ENCODE results near the gene ADARB2. TPM values are rescaled to one million over a fixed set of nuclear protein-coding genes. Genes with fewer than 3 reads are reported as not detected.

The ADARB2 gene
- polyA plus RNA-seq, 6 donors from 2014 or later = 0.10 to 0.12 TPM; not detected in 4

- no peak for ATAC-seq (ENCODE audit: low read depth in 2 of 2)
- no peaks in the 10 kb centered on the region for H3K36me3 Mint-ChIP-seq
- no peak overlapping the region for H3K27ac Mint-ChIP-seq
- H3K4me1 Mint-ChIP-seq = peaks cover 0 to 10% (median 0%) of the 10 kb centered on the region in 3 donors
- peaks cover 0 to 3% (median 0%) of the 10 kb centered on the region in 7 donors for H3K9me3 Mint-ChIP-seq
- no peak for DNase-seq
- no peak overlapping the region for H3K4me3 Mint-ChIP-seq
- H3K27me3 Mint-ChIP-seq = peaks cover 9 to 39% (median 31%) of the 10 kb centered on the region in 3 donors
These were observed 95.9 kb downstream of the ADARB2 start for GRCh38 chr10:1641402-1641801.

- ATAC-seq (ENCODE audit: low read depth in 2 of 2) = no peak
- Mint-ChIP-seq H3K4me3 (no peak overlapping the region), H3K4me1 (peaks cover 0 to 10% (median 0%) of the 10 kb centered on the region in 3 donors), H3K27me3 (peaks cover 15 to 31% (median 29%) of the 10 kb centered on the region in 3 donors), H3K36me3 (no peaks in the 10 kb centered on the region), H3K9me3 (peaks cover 0 to 1% (median 0%) of the 10 kb centered on the region in 7 donors), H3K27ac (peak overlapping the region in 1 of 6 donors; percentile 10)
- no peak for DNase-seq
These were observed 98.4 kb downstream of the ADARB2 start for GRCh38 chr10:1638889-1639419.

- Mint-ChIP-seq H3K27me3 (peaks cover 29 to 49% (median 47%) of the 10 kb centered on the region in 3 donors), H3K27ac (no peak overlapping the region), H3K4me1 (peaks cover 0 to 2% (median 0%) of the 10 kb centered on the region in 3 donors), H3K4me3 (no peak overlapping the region), H3K36me3 (no peaks in the 10 kb centered on the region), H3K9me3 (peaks cover 0 to 4% (median 0%) of the 10 kb centered on the region in 7 donors)
- no peak for ATAC-seq (ENCODE audit: low read depth in 2 of 2)
- no peak for DNase-seq
These were observed 102.0 kb downstream of the ADARB2 start for GRCh38 chr10:1635340-1635739.

GRCh38 chr10:1634239-1634638 is 103.1 kb downstream of the ADARB2 start:
- Mint-ChIP-seq H3K27me3 (peaks cover 38 to 58% (median 55%) of the 10 kb centered on the region in 3 donors), H3K36me3 (no peaks in the 10 kb centered on the region), H3K9me3 (peaks cover 0 to 4% (median 0%) of the 10 kb centered on the region in 7 donors), H3K4me3 (no peak overlapping the region), H3K4me1 (peaks cover 4 to 8% (median 6%) of the 10 kb centered on the region in 3 donors), H3K27ac (no peak overlapping the region)
- ATAC-seq (ENCODE audit: low read depth in 2 of 2) (no peak), DNase-seq (no peak)

- H3K9me3 Mint-ChIP-seq = peaks cover 0 to 5% (median 0%) of the 10 kb centered on the region in 7 donors
- no peak overlapping the region for H3K27ac Mint-ChIP-seq
- peaks cover 38 to 58% (median 55%) of the 10 kb centered on the region in 3 donors for H3K27me3 Mint-ChIP-seq
- no peaks in the 10 kb centered on the region for H3K36me3 Mint-ChIP-seq
- ATAC-seq (ENCODE audit: low read depth in 2 of 2) (no peak), DNase-seq (no peak)
- H3K4me3 Mint-ChIP-seq = no peak overlapping the region
- H3K4me1 Mint-ChIP-seq = peaks cover 4 to 10% (median 6%) of the 10 kb centered on the region in 3 donors
These were observed 103.5 kb downstream of the ADARB2 start for GRCh38 chr10:1633783-1634182.

- peaks cover 0 to 5% (median 0%) of the 10 kb centered on the region in 7 donors for H3K9me3 Mint-ChIP-seq
- H3K36me3 Mint-ChIP-seq = no peaks in the 10 kb centered on the region
- no peak for ATAC-seq (ENCODE audit: low read depth in 2 of 2)
- DNase-seq = no peak
- H3K4me3 Mint-ChIP-seq = peak overlapping the region in 1 of 8 donors; percentile 47
- peak overlapping the region in 1 of 6 donors; percentile 16 for H3K27ac Mint-ChIP-seq
- H3K4me1 Mint-ChIP-seq = peaks cover 4 to 7% (median 6%) of the 10 kb centered on the region in 3 donors
- H3K27me3 Mint-ChIP-seq = peaks cover 38 to 63% (median 55%) of the 10 kb centered on the region in 3 donors
These were observed 104.7 kb downstream of the ADARB2 start for GRCh38 chr10:1632596-1632995.

GRCh38 chr10:1632141-1632540 is 105.2 kb downstream of the ADARB2 start:
- H3K27ac Mint-ChIP-seq = peak overlapping the region in 1 of 6 donors; percentile 9
- H3K27me3 Mint-ChIP-seq = peaks cover 41 to 63% (median 57%) of the 10 kb centered on the region in 3 donors
- ATAC-seq (ENCODE audit: low read depth in 2 of 2) = no peak
- H3K9me3 Mint-ChIP-seq = peaks cover 0 to 5% (median 0%) of the 10 kb centered on the region in 7 donors
- no peak for DNase-seq
- no peaks in the 10 kb centered on the region for H3K36me3 Mint-ChIP-seq
- H3K4me3 Mint-ChIP-seq = no peak overlapping the region
- peaks cover 4 to 7% (median 6%) of the 10 kb centered on the region in 3 donors for H3K4me1 Mint-ChIP-seq

- Mint-ChIP-seq H3K27ac (peak overlapping the region in 2 of 6 donors; percentile 11 to 14), H3K9me3 (peaks cover 0 to 5% (median 0%) of the 10 kb centered on the region in 7 donors), H3K4me1 (peaks cover 4 to 7% (median 6%) of the 10 kb centered on the region in 3 donors), H3K4me3 (no peak overlapping the region), H3K36me3 (no peaks in the 10 kb centered on the region), H3K27me3 (peaks cover 42 to 70% (median 66%) of the 10 kb centered on the region in 3 donors)
- DNase-seq (no peak), ATAC-seq (ENCODE audit: low read depth in 2 of 2) (peak in 1 of 2 donors; percentile 25)
These were observed 106.0 kb downstream of the ADARB2 start for GRCh38 chr10:1631282-1631681.

- peaks cover 4 to 7% (median 6%) of the 10 kb centered on the region in 3 donors for H3K4me1 Mint-ChIP-seq
- no peaks in the 10 kb centered on the region for H3K36me3 Mint-ChIP-seq
- H3K27ac Mint-ChIP-seq = peak overlapping the region in 1 of 6 donors; percentile 37
- H3K27me3 Mint-ChIP-seq = peaks cover 37 to 65% (median 59%) of the 10 kb centered on the region in 3 donors
- no peak overlapping the region for H3K4me3 Mint-ChIP-seq
- peaks cover 0 to 5% (median 0%) of the 10 kb centered on the region in 7 donors for H3K9me3 Mint-ChIP-seq
- ATAC-seq (ENCODE audit: low read depth in 2 of 2) (no peak), DNase-seq (no peak)
These were observed 107.0 kb downstream of the ADARB2 start for GRCh38 chr10:1630304-1630703.

GRCh38 chr10:1629326-1630198 is 107.8 kb downstream of the ADARB2 start:
- Mint-ChIP-seq H3K27ac (peak overlapping the region in 1 of 6 donors; percentile 19), H3K27me3 (peaks cover 32 to 60% (median 53%) of the 10 kb centered on the region in 3 donors), H3K4me3 (no peak overlapping the region), H3K4me1 (peaks cover 4 to 7% (median 6%) of the 10 kb centered on the region in 3 donors), H3K9me3 (peaks cover 0 to 5% (median 0%) of the 10 kb centered on the region in 7 donors), H3K36me3 (no peaks in the 10 kb centered on the region)
- no peak for DNase-seq
- ATAC-seq (ENCODE audit: low read depth in 2 of 2) = no peak

GRCh38 chr10:1628757-1629156 is 108.6 kb downstream of the ADARB2 start:
- H3K27ac Mint-ChIP-seq = no peak overlapping the region
- peaks cover 0 to 5% (median 0%) of the 10 kb centered on the region in 7 donors for H3K9me3 Mint-ChIP-seq
- H3K4me3 Mint-ChIP-seq = no peak overlapping the region
- DNase-seq = no peak
- no peaks in the 10 kb centered on the region for H3K36me3 Mint-ChIP-seq
- peaks cover 4 to 7% (median 6%) of the 10 kb centered on the region in 3 donors for H3K4me1 Mint-ChIP-seq
- peaks cover 32 to 61% (median 52%) of the 10 kb centered on the region in 3 donors for H3K27me3 Mint-ChIP-seq
- no peak for ATAC-seq (ENCODE audit: low read depth in 2 of 2)

GRCh38 chr10:1627945-1628344 is 109.4 kb downstream of the ADARB2 start:
- H3K9me3 Mint-ChIP-seq = peaks cover 0 to 5% (median 0%) of the 10 kb centered on the region in 7 donors
- H3K27me3 Mint-ChIP-seq = peaks cover 32 to 57% (median 44%) of the 10 kb centered on the region in 3 donors
- no peak overlapping the region for H3K4me3 Mint-ChIP-seq
- H3K4me1 Mint-ChIP-seq = peaks cover 4 to 7% (median 6%) of the 10 kb centered on the region in 3 donors
- no peaks in the 10 kb centered on the region for H3K36me3 Mint-ChIP-seq
- DNase-seq (no peak), ATAC-seq (ENCODE audit: low read depth in 2 of 2) (no peak)
- no peak overlapping the region for H3K27ac Mint-ChIP-seq

GRCh38 chr10:1626835-1627234 is 110.5 kb downstream of the ADARB2 start:
- Mint-ChIP-seq H3K4me1 (peaks cover 4 to 7% (median 6%) of the 10 kb centered on the region in 3 donors), H3K27ac (peak overlapping the region in 1 of 6 donors; percentile 20), H3K9me3 (peaks cover 0 to 4% (median 0%) of the 10 kb centered on the region in 7 donors), H3K36me3 (no peaks in the 10 kb centered on the region), H3K4me3 (no peak overlapping the region), H3K27me3 (peaks cover 24 to 53% (median 38%) of the 10 kb centered on the region in 3 donors)
- ATAC-seq (ENCODE audit: low read depth in 2 of 2) = no peak
- DNase-seq = no peak
